Measurements from ENCODE around the gene NPM3. TPM values are rescaled to one million over a fixed set of nuclear protein-coding genes. Genes with fewer than 3 reads are reported as not detected.
"Not testable (repeated sequence)": the region's sequence is repeated elsewhere in the genome, so short reads cannot be mapped to it uniquely, and the experiment has no call there.

NPM3 gene
- total RNA-seq, 1 donor from 2014 or later, result 35.1 TPM

- no peak for DNase-seq
Observed at GRCh38 chr10:101803511-101803910, 20.3 kb upstream of the NPM3 start.

- DNase-seq, result no peak
Observed at GRCh38 chr10:101797403-101798059, 14.3 kb upstream of the NPM3 start.

- DNase-seq, result no peak
Observed at GRCh38 chr10:101793526-101793925, 10.3 kb upstream of the NPM3 start.

- DNase-seq, result no peak
Observed at GRCh38 chr10:101789686-101790085, 6.4 kb upstream of the NPM3 start.

GRCh38 chr10:101789231-101789630, 6.0 kb upstream of the NPM3 start:
- DNase-seq, result not testable (repeated sequence)

GRCh38 chr10:101785801-101786200, 2.6 kb upstream of the NPM3 start:
- DNase-seq, result no peak

- DNase-seq, result no peak
Observed at GRCh38 chr10:101784558-101784957, 1.3 kb upstream of the NPM3 start.

GRCh38 chr10:101783736-101784118, 481 bp upstream of the NPM3 start:
- DNase-seq, result no peak

- no peak for DNase-seq
Observed at GRCh38 chr10:101781984-101782810, 1.0 kb downstream of the NPM3 start.

GRCh38 chr10:101781655-101781983, 1.6 kb downstream of the NPM3 start:
- DNase-seq, result no peak

- no peak for DNase-seq
Observed at GRCh38 chr10:101780818-101781654, 2.2 kb downstream of the NPM3 start.

GRCh38 chr10:101780187-101780817, 2.9 kb downstream of the NPM3 start:
- DNase-seq, result no peak

GRCh38 chr10:101779544-101780186, 3.6 kb downstream of the NPM3 start:
- no peak for DNase-seq

GRCh38 chr10:101778781-101779543, 4.3 kb downstream of the NPM3 start:
- no peak for DNase-seq

GRCh38 chr10:101778151-101778780, 5.0 kb downstream of the NPM3 start:
- no peak for DNase-seq

- DNase-seq, result no peak
Observed at GRCh38 chr10:101777619-101778145, 5.6 kb downstream of the NPM3 start.

GRCh38 chr10:101776161-101776817, 7.0 kb downstream of the NPM3 start:
- DNase-seq, result no peak

GRCh38 chr10:101775273-101776160, 7.7 kb downstream of the NPM3 start, which contains the start of gene FGF8:
TSS of gene FGF8 (minus strand) at chr10:101776114. CDS start at chr10:101775900, 214 bp downstream.
- DNase-seq, result no peak

Data from skin of body (tissue), 2 donors.